Mammary epithelial cell (primary cell): ENCODE results near the gene RUSC1.
"Not testable (repeated sequence)": the region's sequence is repeated elsewhere in the genome, so short reads cannot be mapped to it uniquely, and the experiment has no call there.

ENCODE experiments used
- EZH2 ChIP-seq: IDR thresholded peaks from 2 replicates; pipeline ENCODE4 v1.6.1; 2012; ENCODE audit warnings: low read length, inconsistent platforms, borderline replicate concordance
- TF ChIP-seq, protein P1 (sequence below), 2 donors: IDR thresholded peaks in 1 of 2; conservative IDR thresholded peaks in 1 of 2; 2 replicates each; pipeline ENCODE4 v1.5.1; 2011 to 2012; ENCODE audit warnings: inconsistent platforms in 2 of 2, low read length in 2 of 2, mild to moderate bottlenecking in 2 of 2, control low read depth in 1 of 2, low read depth in 1 of 2; ENCODE audit not compliant: insufficient read depth in 1 of 2; ENCODE audit errors: extremely low read depth in 1 of 2

DNA sequence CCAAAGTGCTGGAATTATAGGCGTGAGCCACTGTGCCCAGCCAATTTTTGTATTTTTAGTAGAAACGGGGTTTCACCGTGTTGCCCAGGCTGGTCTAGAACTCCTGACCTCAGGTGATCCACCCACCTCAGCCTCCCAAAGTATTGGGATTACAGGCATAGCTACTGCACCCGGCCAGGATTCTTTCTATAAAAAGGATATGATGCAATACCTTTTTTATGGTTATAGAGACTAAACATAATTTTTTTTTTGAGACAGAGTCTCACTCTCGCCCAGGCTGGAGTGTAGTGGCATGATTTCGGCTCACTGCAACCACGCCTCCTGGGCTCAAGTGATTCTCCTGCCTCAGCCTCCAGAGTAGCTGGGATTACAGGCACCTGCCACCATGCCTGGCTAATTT, 8.2 kb downstream of the RUSC1 start:
- not testable (repeated sequence) for TF ChIP-seq EZH2
- TF ChIP-seq, protein P1, sequence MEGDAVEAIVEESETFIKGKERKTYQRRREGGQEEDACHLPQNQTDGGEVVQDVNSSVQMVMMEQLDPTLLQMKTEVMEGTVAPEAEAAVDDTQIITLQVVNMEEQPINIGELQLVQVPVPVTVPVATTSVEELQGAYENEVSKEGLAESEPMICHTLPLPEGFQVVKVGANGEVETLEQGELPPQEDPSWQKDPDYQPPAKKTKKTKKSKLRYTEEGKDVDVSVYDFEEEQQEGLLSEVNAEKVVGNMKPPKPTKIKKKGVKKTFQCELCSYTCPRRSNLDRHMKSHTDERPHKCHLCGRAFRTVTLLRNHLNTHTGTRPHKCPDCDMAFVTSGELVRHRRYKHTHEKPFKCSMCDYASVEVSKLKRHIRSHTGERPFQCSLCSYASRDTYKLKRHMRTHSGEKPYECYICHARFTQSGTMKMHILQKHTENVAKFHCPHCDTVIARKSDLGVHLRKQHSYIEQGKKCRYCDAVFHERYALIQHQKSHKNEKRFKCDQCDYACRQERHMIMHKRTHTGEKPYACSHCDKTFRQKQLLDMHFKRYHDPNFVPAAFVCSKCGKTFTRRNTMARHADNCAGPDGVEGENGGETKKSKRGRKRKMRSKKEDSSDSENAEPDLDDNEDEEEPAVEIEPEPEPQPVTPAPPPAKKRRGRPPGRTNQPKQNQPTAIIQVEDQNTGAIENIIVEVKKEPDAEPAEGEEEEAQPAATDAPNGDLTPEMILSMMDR (conservative IDR thresholded peaks at IDR 0.05 in 1 of 2, IDR thresholded peaks at IDR 0.05 in 1 of 2; ENCODE audit: extremely low read depth in 1 of 2, insufficient read depth in 1 of 2, low read depth in 1 of 2, low read length in 2 of 2) = not testable (repeated sequence)
